H1 (cell line): ENCODE measurements around the gene C3orf18. TPM values are rescaled to one million over a fixed set of nuclear protein-coding genes. Genes with fewer than 3 reads are reported as not detected.

ENCODE experiments used
- CTCF ChIA-PET: fragments of 300-600 bp; sonication (Branson Sonifier 250); formaldehyde crosslinking; loops from one replicate; lab custom pipeline; 2021; ENCODE audit not compliant: partially characterized antibody; lab: Charles Lee
- POLR2A ChIA-PET: fragments of 300-600 bp; sonication (Branson Sonifier 250); formaldehyde crosslinking; loops from one replicate; lab custom pipeline; 2021; ENCODE audit warnings: inconsistent platforms; ENCODE audit not compliant: partially characterized antibody; lab: Charles Lee
- DNase-seq, 2 experiments: peaks; one replicate each; pipeline versions ENCODE4 v3.0.0 to v3.0.0-alpha.2; 2010 to 2022; ENCODE audit warnings: low spot score in 2 of 2, low read depth in 1 of 2, mixed read lengths in 1 of 2
- FAIRE-seq: peaks from 2 replicates; lab custom pipeline; 2011; peaks lifted over from hg19 to GRCh38; lab: Jason Lieb, UNC
- H2AFZ ChIP-seq: 2 replicates; pipeline ENCODE4 v1.8.1; 2012; ENCODE audit warnings: low read length, inconsistent platforms
- H2AK5ac ChIP-seq: 2 replicates; pipeline ENCODE4 v1.6.1; 2013; ENCODE audit warnings: low read depth, low read length
- H2BK120ac ChIP-seq: replicated peaks from 2 replicates; pipeline ENCODE3; 2013; ENCODE audit warnings: low read depth, low read length, inconsistent platforms
- H2BK12ac ChIP-seq: 2 replicates; pipeline ENCODE4 v1.6.1; 2013; ENCODE audit warnings: low read depth, low read length
- H2BK15ac ChIP-seq: 2 replicates; pipeline ENCODE4 v1.6.1; 2013; ENCODE audit warnings: low read length
- H2BK20ac ChIP-seq: 2 replicates; pipeline ENCODE4 v1.6.1; 2013; ENCODE audit warnings: low read length
- H2BK5ac ChIP-seq: 2 replicates; pipeline ENCODE4 v1.6.1; 2013; ENCODE audit warnings: low read depth, low read length
- H3K14ac ChIP-seq: 2 replicates; pipeline ENCODE4 v1.6.1; 2013; ENCODE audit warnings: inconsistent platforms; ENCODE audit not compliant: insufficient read length
- H3K18ac ChIP-seq: 2 replicates; pipeline ENCODE4 v1.6.1; 2013; ENCODE audit warnings: low read length; ENCODE audit errors: extremely low read depth
- H3K23ac ChIP-seq: 2 replicates; pipeline ENCODE4 v1.6.1; 2013; ENCODE audit warnings: inconsistent platforms; ENCODE audit not compliant: insufficient read length
- H3K23me2 ChIP-seq: 2 replicates; pipeline ENCODE4 v1.6.1; 2013; ENCODE audit warnings: low read depth, low read length
- H3K27ac ChIP-seq: 2 replicates; pipeline ENCODE4 v1.6.1; 2011; ENCODE audit warnings: low read depth, low read length, inconsistent platforms
- H3K27me3 ChIP-seq, 4 experiments: replicated peaks in 1 of 4; 1 replicate in 1 of 4; 2 replicates in 3 of 4; pipeline versions ENCODE4 v1.6.1 to v1.8.1; 2011 to 2013; ENCODE audit warnings: low read length in 3 of 4, mild to moderate bottlenecking in 3 of 4, inconsistent platforms in 2 of 4, mixed read lengths in 2 of 4, moderate library complexity in 1 of 4; ENCODE audit not compliant: control insufficient read depth in 3 of 4, insufficient read depth in 3 of 4; ENCODE audit errors: extremely low read depth in 1 of 4
- H3K36me3 ChIP-seq, 4 experiments: 2 replicates each; pipeline versions ENCODE4 v1.6.1 to v1.8.1; 2011 to 2013; ENCODE audit warnings: mild to moderate bottlenecking in 4 of 4, low read length in 3 of 4, moderate library complexity in 2 of 4, control low read depth in 1 of 4, inconsistent platforms in 1 of 4; ENCODE audit not compliant: insufficient read depth in 4 of 4, control insufficient read depth in 2 of 4
- H3K4ac ChIP-seq: replicated peaks from 2 replicates; pipeline ENCODE3; 2013; ENCODE audit warnings: low read length, low read depth, mixed read lengths, inconsistent platforms; ENCODE audit not compliant: insufficient read length
- H3K4me1 ChIP-seq, 4 experiments: replicated peaks in 1 of 4; 1 replicate in 1 of 4; 2 replicates in 3 of 4; pipeline versions ENCODE4 v1.6.1 to v1.8.1; 2011 to 2013; ENCODE audit warnings: low read length in 3 of 4, inconsistent platforms in 2 of 4, mixed read lengths in 1 of 4; ENCODE audit not compliant: insufficient read depth in 4 of 4, control insufficient read depth in 3 of 4
- H3K4me2 ChIP-seq, 2 experiments: 2 replicates each; pipeline versions ENCODE4 v1.6.1 to v1.8.1; 2011 to 2013; ENCODE audit warnings: low read depth in 2 of 2, low read length in 2 of 2, control low read depth in 1 of 2, inconsistent platforms in 1 of 2, mild to moderate bottlenecking in 1 of 2; ENCODE audit not compliant: insufficient read depth in 1 of 2
- H3K4me3 ChIP-seq, 4 experiments: fragments of 200-600, 300-600 bp in 1 of 4; sonication (generic), shearing (Covaris generic), sonication (Bioruptor Twin) in 1 of 4; 2 replicates each; pipeline versions ENCODE4 v1.5.1 to v1.8.1; 2011 to 2016; ENCODE audit warnings: low read length in 4 of 4, low read depth in 3 of 4, control low read depth in 2 of 4, inconsistent platforms in 2 of 4, mild to moderate bottlenecking in 2 of 4, mixed read lengths in 1 of 4, moderate library complexity in 1 of 4; ENCODE audit not compliant: insufficient read depth in 2 of 4; ENCODE audit errors: extremely low read depth in 1 of 4
- H3K56ac ChIP-seq: replicated peaks from 2 replicates; pipeline ENCODE3; 2013; ENCODE audit warnings: low read depth, mild to moderate bottlenecking, mixed read lengths, low read length, inconsistent platforms; ENCODE audit not compliant: insufficient read length
- H3K79me1 ChIP-seq: 2 replicates; pipeline ENCODE4 v1.6.1; 2013; ENCODE audit warnings: low read depth, low read length, control low read depth
- H3K79me2 ChIP-seq, 2 experiments: 2 replicates each; pipeline versions ENCODE4 v1.6.1 to v1.8.1; 2012 to 2013; ENCODE audit warnings: low read length in 2 of 2, mild to moderate bottlenecking in 2 of 2, inconsistent platforms in 1 of 2; ENCODE audit not compliant: insufficient read depth in 2 of 2, control insufficient read depth in 1 of 2
- H3K9ac ChIP-seq, 4 experiments: replicated peaks in 1 of 4; 1 replicate in 1 of 4; 2 replicates in 3 of 4; pipeline versions ENCODE4 v1.6.1 to v1.8.1; 2011 to 2013; ENCODE audit warnings: low read depth in 3 of 4, low read length in 3 of 4, control low read depth in 2 of 4, mild to moderate bottlenecking in 2 of 4, moderate library complexity in 2 of 4, inconsistent platforms in 1 of 4; ENCODE audit errors: extremely low read depth in 1 of 4
- H3K9me3 ChIP-seq, 2 experiments: 2 replicates each; pipeline versions ENCODE4 v1.6.1 to v1.8.1; 2012 to 2013; ENCODE audit warnings: mild to moderate bottlenecking in 2 of 2, moderate library complexity in 2 of 2, control low read depth in 1 of 2, inconsistent platforms in 1 of 2, low read depth in 1 of 2, low read length in 1 of 2, mixed read lengths in 1 of 2; ENCODE audit not compliant: insufficient read depth in 2 of 2
- H4K20me1 ChIP-seq, 2 experiments: replicated peaks in 1 of 2; 2 replicates each; pipeline versions ENCODE3 to v1.8.1; 2011 to 2013; ENCODE audit warnings: inconsistent platforms in 2 of 2, low read length in 2 of 2, mild to moderate bottlenecking in 1 of 2; ENCODE audit not compliant: insufficient read depth in 2 of 2, control insufficient read depth in 1 of 2
- H4K5ac ChIP-seq: 2 replicates; pipeline ENCODE4 v1.6.1; 2013; ENCODE audit warnings: low read length, low read depth, mixed read lengths, inconsistent platforms; ENCODE audit not compliant: insufficient read length
- H4K8ac ChIP-seq: 2 replicates; pipeline ENCODE4 v1.8.0; 2013; ENCODE audit warnings: mild to moderate bottlenecking, moderate library complexity, low read length, inconsistent platforms; ENCODE audit not compliant: insufficient read depth; ENCODE audit errors: extremely low read depth
- H4K91ac ChIP-seq: replicated peaks from 2 replicates; pipeline ENCODE3; 2013; ENCODE audit warnings: low read length, mixed read lengths, inconsistent platforms; ENCODE audit not compliant: insufficient read length
- BCL11A ChIP-seq, 2 experiments: IDR thresholded peaks; one replicate each; pipeline ENCODE4 v1.6.1; 2011; ENCODE audit warnings: low read depth in 2 of 2, low read length in 2 of 2, mild to moderate bottlenecking in 2 of 2
- EZH2 ChIP-seq: fragments of 200-600 bp; sonication (generic); IDR thresholded peaks from 2 replicates; pipeline ENCODE4 v1.7.1; 2012; ENCODE audit warnings: low read depth, mild to moderate bottlenecking, moderate library complexity, low read length, inconsistent platforms; ENCODE audit not compliant: severe bottlenecking
- MAX ChIP-seq: IDR thresholded peaks from 2 replicates; pipeline ENCODE4 v1.6.1; 2012; ENCODE audit warnings: inconsistent platforms
- TBP ChIP-seq: IDR thresholded peaks from 2 replicates; pipeline ENCODE4 v1.6.1; 2011; ENCODE audit warnings: low read depth, low read length, improper control_type of control experiment
- TEAD4 ChIP-seq: IDR thresholded peaks from 2 replicates; pipeline ENCODE4 v1.6.1; 2012; ENCODE audit warnings: low read depth, low read length, inconsistent platforms, mixed read lengths
- WGBS, 2 experiments: shearing (Covaris generic) in 1 of 2; methylation state at CpG; one replicate each; pipeline versions ENCODE4 v1.1.6 to v1.1.7; 2013 to 2015; ENCODE audit warnings: low lambda C conversion rate in 2 of 2, mixed read lengths in 2 of 2, inconsistent platforms in 1 of 2, low coverage in 1 of 2, missing lambda C conversion rate in 1 of 2; ENCODE audit not compliant: insufficient replicate concordance in 2 of 2, insufficient coverage in 1 of 2, insufficient read length in 1 of 2; ENCODE audit errors: extremely low coverage in 1 of 2, missing lambda C conversion rate in 1 of 2; 5-methylcytosine and 5-hydroxymethylcytosine counted together
- polyA plus RNA-seq, 7 experiments: library from polyadenylated mRNA; depleted of rRNA in 3 of 7; stranded (reverse) in 5 of 7; unstranded in 2 of 7; fragments of >200 nt in 5 of 7; fragments of 200-250 nt in 2 of 7; gene quantifications; 1 replicate in 5 of 7; 2 replicates in 1 of 7; 4 replicates in 1 of 7; pipeline versions ENCODE4 v1.2.1 to v1.2.3, GENCODE V29; 2011 to 2013; ENCODE audit warnings: missing spikeins in 2 of 7, mixed read lengths in 2 of 7
- total RNA-seq: library from RNA; stranded (reverse); fragmentation: NEBNext Ultra II Directional; extraction: Animal tissue kit (Norgen Biotek cat#: 25700); gene quantifications from 2 replicates; pipeline ENCODE4 v1.2.1, GENCODE V29; 2021
- TF ChIP-seq, protein P1 (sequence below): IDR thresholded peaks from 2 replicates; pipeline ENCODE4 v1.6.1; 2011; ENCODE audit warnings: low read length, improper control_type of control experiment
- TF ChIP-seq, protein P2 (sequence below): IDR thresholded peaks from 2 replicates; pipeline ENCODE4 v1.6.1; 2012; ENCODE audit warnings: inconsistent platforms

The C3orf18 gene
- total and polyA plus RNA-seq, 2 of the 8 experiments (the other 6 are each of a cell fraction or from before 2014, with no cell fraction given), result 7.5 to 15.0 TPM

DNA sequence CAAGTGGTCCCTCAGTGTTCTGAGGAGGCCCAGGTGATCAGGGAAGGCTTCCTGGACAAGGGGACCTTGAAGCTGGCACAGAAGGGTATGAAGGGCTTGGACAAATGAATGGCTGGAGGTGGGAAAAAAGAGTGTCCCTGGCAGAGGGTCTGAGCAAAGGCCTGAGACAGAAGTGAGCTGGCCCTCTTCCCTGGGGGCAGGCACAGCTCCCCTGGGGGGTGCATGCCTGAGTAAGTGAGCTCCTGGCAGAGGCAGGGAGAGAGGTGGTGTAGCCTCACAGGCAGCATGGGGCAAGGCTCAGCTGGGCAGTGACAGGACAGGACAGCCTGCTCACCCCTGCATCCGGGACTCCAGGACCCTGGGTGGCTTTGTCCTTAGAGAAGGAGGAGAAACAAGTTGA lies 58.7 kb downstream of the C3orf18 start:
- Histone ChIP-seq H4K20me1 (no peaks in the 10 kb centered on the region), H2AK5ac (no peak overlapping the region), H3K27ac (no peak overlapping the region), H3K27me3 (peaks cover 0 to 20% (median 11%) of the 10 kb centered on the region in 4 experiments; a peak in 6 of 7 replicates), H2BK120ac (no peak overlapping the region), H4K91ac (no peak overlapping the region), H4K5ac (no peak overlapping the region), H3K18ac (no peak overlapping the region), H2AFZ (no peak overlapping the region), H2BK5ac (no peak overlapping the region), H3K9ac (no peak overlapping the region), H2BK20ac (no peak overlapping the region), H4K8ac (no peak overlapping the region), H3K4me2 (no peak overlapping the region), H3K4me1 (peaks cover 0 to 9% (median 3%) of the 10 kb centered on the region in 4 experiments; a peak in 3 of 7 replicates), H3K4ac (no peak overlapping the region), H3K56ac (no peak overlapping the region), H3K9me3 (no peaks in the 10 kb centered on the region), H3K36me3 (no peaks in the 10 kb centered on the region), H3K23ac (no peak overlapping the region), H2BK12ac (no peak overlapping the region), H3K79me2 (no peaks in the 10 kb centered on the region), H3K14ac (no peak overlapping the region), H3K4me3 (no peak overlapping the region), H2BK15ac (no peak overlapping the region), H3K79me1 (no peaks in the 10 kb centered on the region), H3K23me2 (no peaks in the 10 kb centered on the region; the same call in 1 of the 2 replicates)
- no peak for FAIRE-seq
- DNase-seq, result no peak
- ChIA-PET CTCF (interaction anchor here (0.7 to 12.6 kb wide), 21 partner anchors 9 to 138 kb away, joined by 3 to 83 read pairs (median 4); no protein-coding TSS in a partner anchor), POLR2A (interaction anchor here (1.7 kb wide), 1 partner anchor 10 kb away, joined by 4 read pairs; no protein-coding TSS in a partner anchor)
- WGBS, 2 experiments, result 83% methylated on average over 1 of the region's 1 CpG; no CpG with 5 or more reads in 1 of the 2 experiments
- TF ChIP-seq, protein P1, sequence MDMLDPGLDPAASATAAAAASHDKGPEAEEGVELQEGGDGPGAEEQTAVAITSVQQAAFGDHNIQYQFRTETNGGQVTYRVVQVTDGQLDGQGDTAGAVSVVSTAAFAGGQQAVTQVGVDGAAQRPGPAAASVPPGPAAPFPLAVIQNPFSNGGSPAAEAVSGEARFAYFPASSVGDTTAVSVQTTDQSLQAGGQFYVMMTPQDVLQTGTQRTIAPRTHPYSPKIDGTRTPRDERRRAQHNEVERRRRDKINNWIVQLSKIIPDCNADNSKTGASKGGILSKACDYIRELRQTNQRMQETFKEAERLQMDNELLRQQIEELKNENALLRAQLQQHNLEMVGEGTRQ, result no peak
- TF ChIP-seq, protein P2, sequence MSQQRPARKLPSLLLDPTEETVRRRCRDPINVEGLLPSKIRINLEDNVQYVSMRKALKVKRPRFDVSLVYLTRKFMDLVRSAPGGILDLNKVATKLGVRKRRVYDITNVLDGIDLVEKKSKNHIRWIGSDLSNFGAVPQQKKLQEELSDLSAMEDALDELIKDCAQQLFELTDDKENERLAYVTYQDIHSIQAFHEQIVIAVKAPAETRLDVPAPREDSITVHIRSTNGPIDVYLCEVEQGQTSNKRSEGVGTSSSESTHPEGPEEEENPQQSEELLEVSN, result no peak
- TF ChIP-seq TEAD4 (no peak), BCL11A (IDR thresholded peaks at IDR 0.05; ENCODE audit: low read depth in 2 of 2, low read length in 2 of 2) (no peak), TBP (no peak), MAX (no peak), EZH2 (no peak)
